Parathyroid adenoma (tissue), 2 donors: Measurements from ENCODE around the gene TWIST2.

Source experiments
- H2AFZ ChIP-seq: fragments of 300-600 bp; sonication (generic); one replicate; pipeline ENCODE4 v1.7.0; 2017; ENCODE audit warnings: antibody characterized with exemption, mild to moderate bottlenecking
- H3K27ac ChIP-seq: fragments of 300-600 bp; sonication (generic); one replicate; pipeline ENCODE4 v1.7.0; 2017
- H3K27me3 ChIP-seq: fragments of 300-600 bp; sonication (generic); one replicate; pipeline ENCODE4 v1.7.0; 2017; ENCODE audit warnings: low read length; ENCODE audit not compliant: control insufficient read depth, insufficient read depth
- H3K36me3 ChIP-seq: fragments of 300-600 bp; sonication (generic); one replicate; pipeline ENCODE4 v1.7.0; 2017; ENCODE audit warnings: low read length; ENCODE audit not compliant: control insufficient read depth, insufficient read depth
- H3K4me1 ChIP-seq: fragments of 300-600 bp; sonication (generic); one replicate; pipeline ENCODE4 v1.7.0; 2017; ENCODE audit warnings: control low read depth
- H3K4me2 ChIP-seq: fragments of 300-600 bp; sonication (generic); one replicate; pipeline ENCODE4 v1.7.0; 2017; ENCODE audit warnings: low read length
- H3K4me3 ChIP-seq: fragments of 300-600 bp; sonication (generic); one replicate; pipeline ENCODE4 v1.7.0; 2017; ENCODE audit warnings: low read depth, low read length
- H3K79me2 ChIP-seq: fragments of 300-600 bp; sonication (generic); one replicate; pipeline ENCODE4 v1.7.0; 2017; ENCODE audit warnings: control low read depth
- H3K9ac ChIP-seq: fragments of 300-600 bp; sonication (generic); one replicate; pipeline ENCODE4 v1.7.0; 2017; ENCODE audit warnings: mild to moderate bottlenecking
- H3K9me3 ChIP-seq: fragments of 300-600 bp; sonication (generic); one replicate; pipeline ENCODE4 v1.7.0; 2017; ENCODE audit warnings: low read length; ENCODE audit not compliant: control insufficient read depth
- TF ChIP-seq, protein P1 (sequence below): fragments of 300-600 bp; sonication (generic); IDR thresholded peaks from one replicate; pipeline ENCODE4 v1.7.0; 2017; ENCODE audit warnings: antibody characterized with exemption, mild to moderate bottlenecking
- donor health status: primary hyperparathyroidism.

The TWIST2 gene

DNA sequence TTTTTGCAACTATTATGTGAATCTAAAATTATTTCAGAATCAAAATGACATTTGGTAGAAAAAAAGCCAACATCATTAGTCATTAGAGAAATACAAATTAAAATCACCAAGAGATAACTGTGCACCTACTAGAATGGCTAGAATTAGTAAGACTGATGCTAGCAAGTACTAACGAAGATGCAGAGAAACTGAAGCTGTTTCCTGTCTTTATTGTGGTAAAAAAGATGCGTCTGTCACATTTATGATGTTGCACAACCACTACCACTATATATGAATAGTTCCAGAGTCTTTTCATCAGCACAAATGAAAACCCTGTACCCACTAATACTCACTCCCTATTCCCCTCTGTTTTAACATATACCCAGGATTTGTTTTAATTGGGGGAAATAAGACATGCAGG lies 16.7 kb upstream of the TWIST2 start:
- no peaks in the 10 kb centered on the region for H3K9me3 ChIP-seq
- no peak overlapping the region for H2AFZ ChIP-seq
- no peaks in the 10 kb centered on the region for H3K79me2 ChIP-seq
- no peaks in the 10 kb centered on the region for H3K27me3 ChIP-seq
- no peaks in the 10 kb centered on the region for H3K36me3 ChIP-seq
- no peak overlapping the region for H3K9ac ChIP-seq
- H3K4me1 ChIP-seq = no peaks in the 10 kb centered on the region
- TF ChIP-seq, protein P1, sequence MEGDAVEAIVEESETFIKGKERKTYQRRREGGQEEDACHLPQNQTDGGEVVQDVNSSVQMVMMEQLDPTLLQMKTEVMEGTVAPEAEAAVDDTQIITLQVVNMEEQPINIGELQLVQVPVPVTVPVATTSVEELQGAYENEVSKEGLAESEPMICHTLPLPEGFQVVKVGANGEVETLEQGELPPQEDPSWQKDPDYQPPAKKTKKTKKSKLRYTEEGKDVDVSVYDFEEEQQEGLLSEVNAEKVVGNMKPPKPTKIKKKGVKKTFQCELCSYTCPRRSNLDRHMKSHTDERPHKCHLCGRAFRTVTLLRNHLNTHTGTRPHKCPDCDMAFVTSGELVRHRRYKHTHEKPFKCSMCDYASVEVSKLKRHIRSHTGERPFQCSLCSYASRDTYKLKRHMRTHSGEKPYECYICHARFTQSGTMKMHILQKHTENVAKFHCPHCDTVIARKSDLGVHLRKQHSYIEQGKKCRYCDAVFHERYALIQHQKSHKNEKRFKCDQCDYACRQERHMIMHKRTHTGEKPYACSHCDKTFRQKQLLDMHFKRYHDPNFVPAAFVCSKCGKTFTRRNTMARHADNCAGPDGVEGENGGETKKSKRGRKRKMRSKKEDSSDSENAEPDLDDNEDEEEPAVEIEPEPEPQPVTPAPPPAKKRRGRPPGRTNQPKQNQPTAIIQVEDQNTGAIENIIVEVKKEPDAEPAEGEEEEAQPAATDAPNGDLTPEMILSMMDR = no peak
- no peak overlapping the region for H3K4me2 ChIP-seq
- no peak overlapping the region for H3K27ac ChIP-seq
- no peak overlapping the region for H3K4me3 ChIP-seq

DNA sequence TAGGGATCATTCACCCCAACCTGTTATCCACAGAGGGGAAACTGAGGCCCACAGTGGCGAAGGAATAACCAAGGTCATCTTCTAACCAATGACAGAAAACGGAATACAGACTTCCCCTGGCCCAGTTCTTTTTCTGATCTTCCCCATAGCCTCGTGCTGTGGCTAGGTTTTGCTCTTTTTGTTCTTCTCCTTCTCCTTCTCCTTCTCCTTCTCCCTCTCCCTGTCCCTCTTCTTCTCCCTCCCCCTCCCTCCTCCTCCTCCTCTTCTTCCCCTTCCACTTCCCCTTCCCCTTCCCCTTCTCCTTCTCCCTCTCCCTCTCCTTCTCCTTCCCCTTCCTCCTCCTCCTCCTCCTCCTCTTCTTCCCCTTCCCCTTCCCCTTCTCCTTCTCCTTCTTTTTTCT lies 12.9 kb upstream of the TWIST2 start:
- Histone ChIP-seq H3K27ac (no peak overlapping the region), H3K4me3 (no peak overlapping the region), H3K9me3 (no peaks in the 10 kb centered on the region), H3K79me2 (no peaks in the 10 kb centered on the region), H3K4me1 (no peaks in the 10 kb centered on the region), H3K9ac (no peak overlapping the region), H3K4me2 (no peak overlapping the region), H2AFZ (no peak overlapping the region), H3K27me3 (no peaks in the 10 kb centered on the region), H3K36me3 (no peaks in the 10 kb centered on the region)
- TF ChIP-seq, protein P1 = no peak

DNA sequence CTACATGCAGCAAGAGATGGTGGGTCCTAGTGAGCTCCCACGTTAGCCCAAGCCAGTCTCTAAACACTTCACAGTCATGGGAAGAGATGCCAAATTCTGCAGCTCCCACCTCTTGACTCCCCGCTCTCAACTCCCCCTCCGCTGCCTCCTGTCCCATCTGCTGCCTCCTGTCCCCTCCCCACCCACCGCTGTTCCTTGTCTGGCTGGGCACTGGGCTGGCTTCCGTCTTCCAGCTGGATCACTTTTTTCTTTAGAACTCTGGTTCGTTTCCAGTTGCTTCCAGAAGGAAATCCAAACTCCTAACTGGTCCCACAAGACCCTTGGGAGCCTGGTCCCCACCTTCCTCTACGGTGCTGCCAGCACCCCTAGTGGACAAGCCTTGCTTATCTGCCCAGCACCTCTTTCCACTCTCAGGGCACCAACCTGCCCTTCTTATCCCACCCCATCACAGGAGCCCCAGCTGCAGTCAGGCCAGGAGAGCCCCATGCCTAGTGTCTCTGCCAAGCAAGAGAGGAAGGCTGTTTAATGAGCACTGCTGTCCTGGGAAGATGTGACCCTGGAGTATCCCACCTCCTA lies 12.1 kb upstream of the TWIST2 start:
- H3K9ac ChIP-seq = no peak overlapping the region
- H2AFZ ChIP-seq = no peak overlapping the region
- H3K4me2 ChIP-seq = no peak overlapping the region
- no peaks in the 10 kb centered on the region for H3K36me3 ChIP-seq
- no peaks in the 10 kb centered on the region for H3K27me3 ChIP-seq
- no peaks in the 10 kb centered on the region for H3K79me2 ChIP-seq
- TF ChIP-seq, protein P1 = no peak
- H3K9me3 ChIP-seq = no peaks in the 10 kb centered on the region
- no peak overlapping the region for H3K27ac ChIP-seq
- H3K4me3 ChIP-seq = no peak overlapping the region
- no peaks in the 10 kb centered on the region for H3K4me1 ChIP-seq

DNA sequence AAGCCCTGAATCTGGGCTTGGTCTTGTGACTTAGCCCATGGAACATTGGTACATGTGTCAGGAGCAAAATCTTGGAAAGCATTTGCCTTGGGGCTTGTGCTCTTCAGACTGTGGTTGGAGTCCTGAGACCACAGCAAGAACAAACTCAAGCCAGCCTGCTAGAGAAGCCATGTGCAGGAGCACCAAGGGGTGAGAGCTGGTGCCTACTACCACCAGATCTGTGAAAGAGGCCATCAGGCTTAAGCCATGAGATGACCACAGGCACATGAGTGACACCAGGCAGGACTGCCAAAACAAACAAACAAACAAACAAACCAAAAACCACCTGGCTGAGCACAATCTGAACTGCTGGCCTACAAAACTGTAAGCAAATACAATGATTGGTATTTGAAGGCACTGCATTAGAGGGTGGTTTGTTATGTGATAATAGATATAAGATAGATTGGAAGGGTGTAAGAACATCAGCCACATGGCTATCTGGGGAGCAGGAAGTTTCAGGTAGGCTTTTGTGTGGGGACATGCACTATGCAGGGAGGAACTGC lies 9.0 kb upstream of the TWIST2 start:
- TF ChIP-seq, protein P1 = no peak
- H2AFZ ChIP-seq = no peak overlapping the region
- H3K36me3 ChIP-seq = no peaks in the 10 kb centered on the region
- H3K4me2 ChIP-seq = no peak overlapping the region
- H3K9ac ChIP-seq = no peak overlapping the region
- H3K4me1 ChIP-seq = no peaks in the 10 kb centered on the region
- H3K27ac ChIP-seq = no peak overlapping the region
- H3K27me3 ChIP-seq = no peaks in the 10 kb centered on the region
- H3K79me2 ChIP-seq = no peaks in the 10 kb centered on the region
- H3K9me3 ChIP-seq = no peaks in the 10 kb centered on the region
- H3K4me3 ChIP-seq = no peak overlapping the region

DNA sequence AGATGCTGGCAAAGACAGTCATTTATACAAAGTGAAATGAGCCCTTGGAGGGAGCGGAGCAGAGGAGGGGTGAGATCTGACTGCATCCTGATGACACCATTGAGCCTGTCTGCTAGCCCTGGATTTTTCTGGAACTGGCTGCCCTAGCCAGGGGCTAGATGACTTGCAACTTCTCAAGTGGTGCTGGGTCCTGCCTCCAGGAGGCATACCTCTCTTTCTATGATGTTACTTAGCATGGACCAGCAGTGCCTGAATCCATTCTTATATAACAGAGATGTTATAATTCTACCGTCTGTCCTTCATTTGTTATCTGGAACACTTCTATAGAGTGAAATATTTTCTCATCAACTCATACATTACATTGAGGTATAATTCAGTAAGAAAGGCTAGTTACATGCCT lies 8.5 kb upstream of the TWIST2 start:
- no peak overlapping the region for H3K9ac ChIP-seq
- H3K27ac ChIP-seq = no peak overlapping the region
- H3K9me3 ChIP-seq = no peaks in the 10 kb centered on the region
- no peak overlapping the region for H3K4me2 ChIP-seq
- H3K79me2 ChIP-seq = no peaks in the 10 kb centered on the region
- H3K27me3 ChIP-seq = no peaks in the 10 kb centered on the region
- TF ChIP-seq, protein P1 = no peak
- no peak overlapping the region for H3K4me3 ChIP-seq
- H3K36me3 ChIP-seq = no peaks in the 10 kb centered on the region
- H3K4me1 ChIP-seq = no peaks in the 10 kb centered on the region
- H2AFZ ChIP-seq = no peak overlapping the region
